NCI-H1436 treated with DMSO at 0.1 percent for 48 hours (cell line): ENCODE results near the gene SCD.
"Not testable (repeated sequence)": the region's sequence is repeated elsewhere in the genome, so short reads cannot be mapped to it uniquely, and the experiment has no call there.

Experiments used
- DNase-seq: peaks from one replicate; lab custom pipeline; 2025; lab: John Stamatoyannopoulos, UW

The SCD gene

DNA sequence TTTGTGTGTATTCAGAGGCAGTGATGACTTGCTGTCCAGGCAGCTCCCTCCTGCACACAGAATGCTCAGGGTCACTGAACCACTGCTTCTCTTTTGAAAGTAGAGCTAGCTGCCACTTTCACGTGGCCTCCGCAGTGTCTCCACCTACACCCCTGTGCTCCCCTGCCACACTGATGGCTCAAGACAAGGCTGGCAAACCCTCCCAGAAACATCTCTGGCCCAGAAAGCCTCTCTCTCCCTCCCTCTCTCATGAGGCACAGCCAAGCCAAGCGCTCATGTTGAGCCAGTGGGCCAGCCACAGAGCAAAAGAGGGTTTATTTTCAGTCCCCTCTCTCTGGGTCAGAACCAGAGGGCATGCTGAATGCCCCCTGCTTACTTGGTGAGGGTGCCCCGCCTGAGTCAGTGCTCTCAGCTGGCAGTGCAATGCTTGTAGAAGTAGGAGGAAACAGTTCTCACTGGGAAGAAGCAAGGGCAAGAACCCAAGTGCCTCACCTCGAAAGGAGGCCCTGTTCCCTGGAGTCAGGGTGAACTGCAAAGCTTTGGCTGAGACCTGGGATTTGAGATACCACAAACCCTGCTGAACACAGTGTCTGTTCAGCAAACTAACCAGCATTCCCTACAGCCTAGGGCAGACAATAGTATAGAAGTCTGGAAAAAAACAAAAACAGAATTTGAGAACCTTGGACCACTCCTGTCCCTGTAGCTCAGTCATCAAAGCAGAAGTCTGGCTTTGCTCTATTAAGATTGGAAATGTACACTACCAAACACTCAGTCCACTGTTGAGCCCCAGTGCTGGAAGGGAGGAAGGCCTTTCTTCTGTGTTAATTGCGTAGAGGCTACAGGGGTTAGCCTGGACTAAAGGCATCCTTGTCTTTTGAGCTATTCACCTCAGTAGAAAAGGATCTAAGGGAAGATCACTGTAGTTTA is 15.8 kb downstream of the SCD start:
- DNase-seq: no peak

DNA sequence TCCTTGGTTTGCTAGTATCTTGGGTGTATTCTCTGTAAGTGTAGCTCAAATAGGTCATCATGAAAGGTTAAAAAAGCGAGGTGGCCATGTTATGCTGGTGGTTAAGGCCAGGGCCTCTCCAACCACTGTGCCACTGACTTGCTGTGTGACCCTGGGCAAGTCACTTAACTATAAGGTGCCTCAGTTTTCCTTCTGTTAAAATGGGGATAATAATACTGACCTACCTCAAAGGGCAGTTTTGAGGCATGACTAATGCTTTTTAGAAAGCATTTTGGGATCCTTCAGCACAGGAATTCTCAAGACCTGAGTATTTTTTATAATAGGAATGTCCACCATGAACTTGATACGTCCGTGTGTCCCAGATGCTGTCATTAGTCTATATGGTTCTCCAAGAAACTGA is 17.1 kb downstream of the SCD start:
- DNase-seq: no peak

DNA sequence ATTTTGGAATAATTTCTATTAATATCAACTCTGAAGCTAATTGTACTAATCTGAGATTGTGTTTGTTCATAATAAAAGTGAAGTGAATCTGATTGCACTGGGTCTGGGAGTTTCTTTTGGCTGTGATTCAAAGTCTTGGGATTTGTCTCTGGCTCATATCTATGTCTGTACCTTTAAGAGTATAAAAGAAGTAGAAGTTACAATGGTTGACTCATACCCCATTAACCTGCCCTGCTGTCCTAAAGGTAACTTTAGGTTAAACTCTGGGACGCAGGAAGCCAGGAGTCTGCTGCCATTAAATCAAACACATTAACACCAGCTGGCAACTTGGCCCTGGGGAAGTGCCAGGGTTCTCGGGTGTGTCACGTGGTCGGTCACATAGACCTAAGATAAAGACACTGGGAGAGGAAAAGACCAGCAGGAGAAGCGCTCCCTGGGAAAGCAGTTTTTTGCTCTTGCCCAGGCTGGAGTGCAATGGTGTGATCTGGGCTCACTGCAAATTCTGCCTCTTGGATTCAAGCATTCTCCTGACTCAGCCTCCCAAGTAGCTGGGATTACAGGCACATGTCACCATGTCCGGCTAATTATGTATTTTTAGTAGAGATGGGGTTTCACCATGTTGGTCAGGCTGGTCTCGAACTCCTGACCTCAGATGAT is 17.8 kb downstream of the SCD start:
- peak; percentile 56 for DNase-seq

DNA sequence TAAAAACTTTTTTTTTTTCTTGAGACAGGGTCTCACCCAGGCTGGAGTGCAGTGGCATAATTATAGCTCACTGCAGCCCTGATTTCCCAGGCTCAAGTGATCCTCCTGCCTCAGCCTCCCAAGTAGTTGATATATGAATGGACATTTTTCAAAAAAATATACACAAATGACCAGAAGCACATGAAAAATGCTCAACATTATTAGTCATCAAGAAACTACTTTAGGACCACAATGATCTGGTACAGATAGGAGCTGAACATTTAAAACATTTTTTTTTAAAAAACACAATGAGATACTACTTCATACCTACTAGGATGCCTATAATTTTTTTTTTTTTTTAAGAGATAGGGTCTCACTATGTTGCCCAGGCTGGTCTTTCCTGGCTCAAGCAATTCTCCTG is 21.7 kb downstream of the SCD start:
- DNase-seq: no peak

DNA sequence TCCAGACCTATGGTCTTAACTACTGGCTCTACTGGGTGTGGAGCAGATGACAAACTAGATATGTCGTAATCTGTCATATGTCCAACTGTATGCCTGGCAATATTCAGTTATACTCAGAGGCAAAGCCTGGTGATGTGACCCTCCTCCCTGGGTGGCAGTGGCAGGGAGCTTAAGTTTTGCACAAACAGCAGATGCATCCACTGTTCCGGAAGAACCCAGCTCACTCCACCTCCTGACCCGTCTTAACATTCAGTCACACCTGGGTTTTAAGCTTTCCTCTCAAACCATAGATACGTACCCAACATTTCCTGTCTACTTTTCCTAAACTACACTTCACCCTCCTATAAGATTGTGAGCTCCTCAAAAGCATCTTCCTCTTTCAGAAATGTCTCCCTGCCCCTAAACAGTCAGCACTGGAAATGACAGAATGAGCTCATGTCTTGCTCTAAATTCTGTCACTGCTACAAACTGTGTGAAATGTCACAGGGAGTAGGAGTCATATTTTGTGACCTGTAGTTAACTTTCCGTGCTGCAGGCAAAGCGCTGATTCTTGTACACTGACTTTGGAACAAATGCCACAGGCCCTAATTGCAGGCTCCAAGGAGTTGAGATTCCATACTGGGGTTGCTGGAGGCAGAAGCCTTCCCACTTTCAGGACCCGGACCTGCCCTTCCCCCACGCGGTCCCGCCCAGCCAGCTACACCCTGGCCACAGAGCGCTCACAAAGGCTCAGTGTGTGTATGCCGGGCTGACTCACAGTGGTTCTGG is 23.9 kb downstream of the SCD start:
- DNase-seq: no peak

DNA sequence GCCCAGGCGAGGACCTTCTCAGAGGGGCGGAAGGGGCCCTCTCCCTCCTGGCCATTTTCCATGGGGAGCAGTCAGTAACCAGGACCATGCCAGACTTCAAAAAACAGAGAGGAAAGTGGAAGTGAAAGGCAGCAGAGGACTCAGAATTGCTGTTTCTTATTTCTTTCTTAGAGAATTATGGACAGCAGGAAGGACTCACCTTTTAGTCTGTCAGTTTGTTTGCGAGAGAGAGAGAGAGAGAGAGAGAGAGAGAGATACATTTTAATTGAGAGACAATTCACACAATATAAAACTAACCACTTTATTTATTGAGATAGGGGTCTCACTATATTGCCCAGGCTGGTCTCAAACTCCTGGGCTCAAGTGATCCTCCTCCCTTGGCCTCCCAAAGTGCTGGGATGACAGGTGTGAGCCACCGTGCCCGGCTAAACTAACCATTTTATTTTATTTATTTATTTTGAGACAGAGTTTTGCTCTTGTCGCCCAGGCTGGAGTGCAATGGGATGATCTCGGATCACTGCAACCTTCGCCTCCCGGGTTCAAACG is 24.5 kb downstream of the SCD start:
- DNase-seq: no peak

DNA sequence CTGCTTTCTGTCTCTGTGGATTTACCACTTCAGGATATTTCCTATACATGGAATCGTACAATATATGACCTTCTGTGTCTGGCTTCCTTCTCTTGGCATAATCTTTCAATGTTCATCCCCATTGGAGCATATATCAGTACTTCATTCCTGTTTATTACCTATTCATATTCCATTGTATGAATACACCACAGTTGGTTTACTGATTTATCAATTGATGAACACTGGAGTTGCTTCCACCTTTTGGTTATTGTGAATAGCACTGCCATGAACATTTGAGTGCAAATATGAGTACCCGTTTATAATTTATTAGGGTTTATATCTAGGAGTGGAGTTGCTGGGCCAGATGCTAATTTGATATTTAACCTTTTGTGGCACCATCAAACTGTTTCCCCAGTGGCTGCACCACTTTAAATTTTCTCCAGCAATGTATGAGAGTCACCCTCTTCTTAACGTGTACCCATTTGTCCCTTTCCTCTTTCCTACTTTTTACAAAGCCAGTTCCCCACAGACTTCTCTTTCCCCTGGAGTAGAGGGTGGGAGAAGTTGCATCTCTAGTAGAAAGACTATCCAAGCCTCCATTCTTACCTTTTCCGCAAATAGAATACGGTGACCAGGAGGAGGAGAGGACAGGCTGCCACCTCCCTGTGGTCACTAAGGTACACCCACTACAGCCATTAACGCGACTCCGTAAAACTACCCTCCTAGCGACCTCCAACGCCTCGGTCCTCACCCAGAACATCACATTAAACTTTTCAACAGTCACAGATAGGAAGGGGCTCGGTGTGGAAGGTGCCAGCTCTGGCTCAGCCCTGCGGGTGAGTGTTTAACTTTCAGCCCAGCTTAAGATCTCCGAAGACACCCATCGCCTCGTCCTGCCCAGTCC is 25.6 kb downstream of the SCD start:
- no peak for DNase-seq

DNA sequence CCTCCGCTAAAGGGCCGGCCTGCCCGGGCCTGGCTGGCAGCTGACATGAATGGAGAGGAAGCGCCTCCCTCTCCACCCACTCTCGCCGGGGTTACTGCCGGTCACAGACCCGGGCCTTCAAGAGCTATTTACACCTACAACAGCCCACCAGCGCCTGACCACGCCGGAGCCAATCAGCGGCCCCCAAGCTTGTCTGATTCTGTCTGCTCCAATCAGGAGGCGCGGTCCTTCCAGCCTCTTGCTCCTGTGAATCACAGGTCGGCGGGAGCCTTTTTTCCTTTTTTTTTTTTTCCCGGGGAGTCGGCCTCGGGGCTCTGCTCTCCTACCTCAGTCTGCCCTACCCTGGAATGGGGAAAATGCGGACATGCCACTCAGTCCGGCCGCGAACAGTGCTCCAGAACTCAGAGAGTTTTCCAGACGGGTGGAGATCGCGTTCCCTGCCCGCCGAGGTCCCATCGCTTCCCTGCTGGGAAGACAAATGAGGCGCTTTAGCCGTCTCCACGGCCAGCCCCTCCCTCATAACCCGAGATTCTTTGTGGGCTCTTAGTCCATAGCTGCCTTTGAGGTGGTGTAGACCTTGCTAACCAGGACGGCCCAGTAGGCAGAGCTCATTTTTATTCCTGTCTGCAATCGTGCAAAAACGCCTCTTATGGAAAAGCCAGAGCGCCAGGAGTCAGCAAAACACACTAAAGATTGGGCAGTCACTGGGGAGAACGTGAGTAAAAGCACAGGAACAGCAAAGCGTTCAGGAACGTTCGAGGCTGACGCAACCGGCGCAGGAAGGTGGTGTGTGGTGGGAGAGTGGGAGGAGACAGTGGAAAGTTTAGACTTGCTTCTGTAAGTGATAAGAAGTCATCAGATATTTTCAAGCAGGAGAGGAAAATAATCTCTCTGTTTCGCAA is 26.5 kb downstream of the SCD start:
- DNase-seq: peak; percentile 95

DNA sequence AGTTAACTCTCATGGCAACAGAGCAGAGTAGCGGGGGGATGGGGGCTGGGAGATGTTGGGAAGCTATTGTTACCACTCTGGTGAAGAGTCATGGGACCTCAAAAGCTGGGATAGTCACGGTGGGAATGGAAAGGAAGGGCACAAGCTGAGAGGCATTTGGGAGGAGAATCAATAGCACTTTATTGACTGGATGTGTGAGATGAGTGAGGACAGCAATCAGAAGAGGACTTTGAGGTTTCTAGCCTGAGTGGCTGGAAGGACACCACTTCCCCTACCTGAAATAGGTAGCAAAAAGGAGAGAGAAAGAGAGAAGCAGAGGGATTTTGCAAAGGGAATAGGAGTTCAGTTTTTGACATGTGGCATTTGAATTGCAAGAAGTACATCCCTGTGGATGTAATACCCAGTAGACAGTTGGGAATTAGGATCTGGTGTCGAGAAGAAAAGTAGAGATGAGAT is 27.2 kb downstream of the SCD start:
- DNase-seq: no peak

DNA sequence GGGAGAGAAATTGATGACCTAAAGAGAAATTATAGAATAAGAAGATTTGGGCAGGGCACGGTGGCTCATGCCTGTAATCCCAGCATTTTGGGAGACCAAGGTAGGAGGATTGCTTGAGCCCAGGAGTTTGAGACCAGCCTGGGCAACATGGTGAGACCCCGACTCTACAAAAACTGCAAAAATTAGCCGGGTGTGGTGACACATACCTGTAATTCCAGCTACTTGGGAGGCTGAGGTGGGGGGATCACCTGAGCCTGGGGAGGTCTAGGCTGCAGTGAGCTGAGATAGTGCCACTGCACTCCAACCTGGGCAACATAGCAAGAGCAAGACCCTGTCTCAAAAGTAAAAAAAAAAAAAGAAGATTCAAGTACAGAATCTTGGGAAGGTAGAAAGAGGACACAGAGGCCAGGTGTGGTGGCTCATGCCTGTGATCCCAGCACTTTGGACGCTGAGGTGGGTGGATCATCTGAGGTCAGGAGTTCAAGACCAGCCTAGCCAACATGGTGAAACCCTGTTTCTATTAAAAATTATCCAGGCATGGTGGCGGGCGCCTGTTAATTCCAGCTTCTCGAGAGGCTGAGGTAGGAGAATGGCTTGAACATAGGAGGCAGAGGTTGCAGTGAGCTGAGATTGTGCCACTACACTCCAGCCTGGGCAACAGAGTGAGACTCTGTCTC is 27.8 kb downstream of the SCD start:
- DNase-seq: not testable (repeated sequence)

DNA sequence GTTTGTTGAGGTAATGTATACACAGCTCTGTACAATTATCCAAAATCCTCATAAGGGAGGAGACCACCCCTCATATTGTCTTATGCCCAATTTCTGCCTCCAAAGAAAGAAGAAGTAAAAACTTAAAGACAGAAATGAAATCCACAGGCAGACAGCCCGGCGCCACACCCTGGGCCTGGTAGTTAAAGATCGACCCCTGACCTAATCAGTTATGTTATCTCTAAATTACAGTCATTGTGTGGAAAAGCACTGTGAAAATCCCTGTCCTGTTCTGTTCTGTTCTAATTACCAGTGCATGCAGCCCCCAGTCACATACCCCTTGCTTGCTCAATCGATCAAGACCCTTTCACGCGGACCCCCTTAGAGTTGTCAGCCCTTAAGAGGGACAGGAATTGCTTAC is 29.6 kb downstream of the SCD start:
- not testable (repeated sequence) for DNase-seq

DNA sequence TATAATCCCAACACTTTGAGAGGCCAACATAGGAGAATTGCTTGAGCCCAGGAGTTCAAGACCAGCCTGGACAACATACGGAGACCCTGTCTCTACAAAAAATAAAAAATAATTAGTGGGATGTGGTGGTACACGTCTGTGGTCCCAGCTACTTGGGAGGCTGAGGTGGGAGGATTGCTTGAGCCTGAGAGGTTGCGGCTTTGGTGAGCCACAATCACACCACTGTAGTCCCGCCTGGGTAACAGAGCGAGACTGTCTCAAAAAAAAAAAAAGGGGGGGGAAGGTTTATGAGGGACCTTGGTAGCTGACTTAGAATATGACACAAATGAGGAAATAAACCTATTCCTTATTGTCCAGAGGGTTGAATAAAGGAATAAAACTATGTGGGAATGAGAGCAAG is 30.8 kb downstream of the SCD start:
- no peak for DNase-seq

DNA sequence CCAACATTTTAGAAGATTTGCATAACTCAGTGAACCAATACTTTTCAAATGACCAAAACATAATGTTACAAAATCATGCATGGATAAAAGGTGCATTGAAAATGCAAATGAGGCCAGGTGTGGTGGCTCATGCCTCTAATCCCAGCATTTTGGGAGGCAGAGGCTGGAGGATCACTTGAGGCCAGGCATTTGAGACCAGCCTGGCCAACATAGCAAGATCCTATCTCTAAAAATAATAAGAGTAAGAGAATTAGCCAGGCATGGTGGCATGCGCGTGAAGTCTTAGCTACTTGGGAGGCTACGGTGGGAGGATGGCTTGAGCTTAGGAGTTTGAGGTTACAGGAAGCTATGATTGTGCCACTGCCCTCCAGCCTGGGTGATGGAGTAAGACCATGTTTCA is 33.4 kb downstream of the SCD start:
- no peak for DNase-seq

DNA sequence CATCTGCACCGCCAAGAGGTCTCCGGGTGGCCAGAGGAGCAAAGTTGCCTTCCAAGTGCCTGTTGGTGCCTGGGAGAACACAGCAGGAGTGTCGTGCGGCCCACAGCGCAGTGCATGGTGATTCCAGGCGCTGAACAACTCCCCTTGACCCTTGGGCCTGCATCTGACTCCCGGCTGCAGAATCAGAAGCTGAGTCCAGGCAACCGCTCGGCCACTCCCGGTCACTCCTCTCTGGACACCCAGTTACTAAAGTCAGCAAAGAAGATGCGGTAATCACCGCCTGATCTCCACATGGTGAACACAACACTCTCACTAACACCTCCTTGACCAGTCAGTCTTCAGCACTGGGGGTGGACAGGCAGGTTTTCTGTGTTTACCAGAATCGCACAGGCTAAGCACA is 35.5 kb downstream of the SCD start:
- DNase-seq: no peak

DNA sequence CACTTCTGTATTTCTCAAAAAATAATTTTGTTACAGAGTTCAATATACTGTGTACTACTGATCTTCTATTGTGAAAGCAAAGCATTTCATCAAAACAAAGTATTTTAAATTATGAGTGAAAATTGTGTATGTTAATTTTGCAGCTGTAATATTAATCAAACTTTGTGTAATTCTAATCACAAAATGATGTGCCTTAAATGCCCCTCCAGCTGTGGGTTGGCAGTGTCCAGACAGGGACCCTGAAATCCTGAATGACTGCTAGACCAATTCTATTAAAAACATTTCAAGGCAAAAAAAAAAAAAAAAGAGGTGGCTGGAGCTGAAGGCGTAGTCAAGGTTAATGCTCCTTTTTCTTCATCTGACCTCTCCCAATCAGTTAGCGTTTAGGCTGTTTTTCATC is 36.2 kb downstream of the SCD start:
- no peak for DNase-seq

DNA sequence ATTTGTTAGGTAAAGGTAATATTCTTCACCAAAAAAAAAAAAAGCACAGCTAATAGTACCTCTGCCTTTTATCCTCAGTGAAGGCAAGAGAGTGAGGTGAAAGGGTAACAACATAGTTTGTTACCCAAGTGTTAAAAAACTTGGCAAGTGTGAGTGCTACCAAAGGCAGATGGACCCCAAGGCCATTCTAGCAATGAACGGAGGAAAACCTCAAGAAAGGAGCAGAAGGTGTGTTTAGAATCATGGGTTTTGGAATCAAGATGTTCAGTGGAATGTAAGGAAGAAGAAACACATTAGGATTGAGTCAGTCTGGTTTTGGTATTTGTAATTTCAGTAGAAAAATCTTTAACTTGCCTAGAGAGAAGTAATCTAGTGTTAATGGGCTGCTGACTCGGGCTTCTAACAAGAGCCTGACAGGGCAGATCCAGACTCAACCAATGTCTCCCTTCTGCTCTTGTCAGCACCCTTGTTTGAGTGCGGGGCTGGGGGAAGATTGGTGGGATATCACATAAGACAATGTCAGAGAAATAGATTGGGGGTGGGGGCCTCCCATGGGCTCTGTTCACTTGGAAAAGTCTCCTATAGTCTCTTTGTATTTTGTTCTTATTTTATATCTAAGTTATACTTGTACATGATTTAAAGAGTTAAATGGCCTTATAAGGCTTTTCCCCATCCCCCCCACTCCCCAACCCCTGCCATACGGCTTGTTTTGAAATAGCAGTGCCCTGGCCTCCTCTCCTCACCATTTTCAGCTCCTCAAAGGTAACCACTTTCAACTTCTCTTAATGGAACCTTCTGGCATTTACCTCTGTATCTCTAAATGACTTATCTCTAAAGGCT is 44.4 kb downstream of the SCD start:
- no peak for DNase-seq

DNA sequence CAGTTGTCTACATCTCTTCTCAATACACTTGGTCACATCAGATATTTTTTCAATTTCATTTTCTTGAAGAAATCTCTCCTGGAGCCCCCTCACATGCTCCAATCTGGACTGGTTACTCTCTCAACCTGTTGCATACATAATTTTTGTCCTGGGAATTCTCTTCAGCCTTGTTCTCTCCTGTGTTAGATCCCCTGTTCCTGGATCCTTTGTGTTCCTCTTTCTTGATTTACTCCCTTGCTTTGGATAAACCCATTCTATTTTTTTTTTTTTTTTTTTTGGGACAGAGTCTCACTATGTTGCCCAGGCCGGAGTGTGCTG is 45.6 kb downstream of the SCD start:
- no peak for DNase-seq

DNA sequence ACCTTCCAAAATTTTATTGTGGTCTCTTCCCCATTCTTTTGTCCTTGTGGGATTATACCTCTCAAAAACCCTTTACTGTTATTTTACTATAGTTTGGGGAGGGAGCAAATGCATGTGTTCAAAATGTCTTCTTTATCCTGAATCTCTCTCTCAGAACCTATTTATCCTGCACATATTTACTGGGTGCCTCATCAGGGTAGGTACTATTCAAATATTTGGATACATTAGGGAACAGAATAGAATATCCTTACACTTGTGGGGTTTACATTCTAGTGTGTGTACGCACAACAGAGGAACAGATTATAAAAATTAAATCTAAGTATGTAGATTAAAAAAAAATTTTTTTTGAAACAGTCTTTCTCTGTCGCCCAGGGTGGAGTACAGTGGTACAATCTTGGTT is 48.6 kb downstream of the SCD start:
- no peak for DNase-seq

DNA sequence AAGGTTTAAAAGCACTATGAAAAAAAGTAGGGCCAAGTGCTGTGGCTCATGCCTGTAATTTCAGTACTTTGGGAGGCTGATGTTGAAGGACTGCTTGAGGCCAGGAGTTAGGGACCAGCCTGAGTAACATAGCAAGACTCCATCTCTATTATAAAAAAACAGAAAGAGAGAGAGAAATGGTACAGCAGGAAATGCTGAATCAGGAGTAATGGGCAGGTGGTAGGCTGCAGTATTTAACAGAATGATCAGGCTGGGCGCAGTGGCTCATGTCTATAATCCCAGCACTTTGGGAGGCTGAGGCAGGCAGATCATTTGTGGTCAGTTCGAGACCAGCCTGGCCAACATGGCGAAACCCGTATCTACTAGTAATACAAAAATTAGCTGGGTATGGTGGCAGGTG is 49.6 kb downstream of the SCD start:
- no peak for DNase-seq
